Stimulated activated CD8-positive, alpha-beta memory T cell treated with anti-CD3 and anti-CD28 coated beads, Interleukin-4, amount 100 ng/mL, for 4 hours (primary cell): ENCODE results near the gene URAD.

ENCODE experiments used
- DNase-seq, 2 donors: peaks; one replicate each; pipeline ENCODE4 v3.0.0-alpha.2; 2020; ENCODE audit warnings: low read depth in 2 of 2, low spot score in 1 of 2

Gene URAD

GRCh38 chr13:28000567-28000966 lies 12.1 kb upstream of the URAD start:
- DNase-seq, result no peak

DNA sequence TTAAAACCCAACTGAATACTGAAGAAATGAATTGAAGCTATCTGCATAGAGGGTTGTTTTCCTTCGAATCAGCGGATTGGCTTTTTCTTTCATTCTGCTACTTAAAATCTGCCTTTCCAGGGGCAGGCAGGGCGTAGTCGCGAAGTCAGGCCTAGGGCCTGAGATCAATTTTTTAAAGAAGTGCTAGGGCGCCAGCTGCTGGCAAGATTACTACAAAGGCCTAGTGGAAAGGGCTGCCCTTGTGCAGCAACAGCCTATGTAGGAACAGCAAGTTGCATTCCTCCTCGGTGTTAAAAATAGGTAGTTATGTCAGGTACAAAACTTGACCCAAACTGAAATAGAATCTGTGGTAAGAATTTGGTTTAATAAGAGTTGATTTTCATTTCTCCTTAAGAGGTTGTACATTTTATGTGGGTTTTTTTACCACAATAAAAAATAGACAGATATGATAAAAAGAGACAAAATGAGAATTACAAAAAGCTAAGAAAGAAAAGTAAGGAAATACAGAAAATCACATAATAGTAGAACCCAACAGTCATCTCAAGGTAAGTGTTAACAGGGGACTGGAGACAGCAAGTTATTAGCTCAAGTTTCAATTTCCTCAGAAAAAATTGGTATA lies 9.5 kb upstream of the URAD start:
- DNase-seq, result no peak

DNA sequence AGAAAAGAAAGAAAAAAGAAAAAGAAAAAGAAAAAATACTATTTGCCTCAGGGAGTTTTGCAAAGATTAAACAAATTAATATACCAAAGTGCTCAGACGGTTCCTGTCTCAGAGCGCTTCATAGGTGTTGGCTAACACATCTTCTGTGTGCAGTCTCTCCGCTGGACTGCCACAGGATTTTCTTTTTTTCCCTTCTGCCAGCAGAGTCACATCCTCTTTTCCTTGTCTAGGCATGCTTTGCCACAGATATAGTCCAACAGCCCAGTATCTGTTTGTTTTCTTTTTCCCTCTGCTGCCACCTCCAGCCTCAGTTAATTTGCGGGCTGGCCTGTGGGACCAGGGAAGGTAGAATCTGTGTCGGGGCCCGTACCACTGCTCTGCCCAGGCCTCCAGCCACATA lies 3.4 kb upstream of the URAD start:
- DNase-seq, result no peak

DNA sequence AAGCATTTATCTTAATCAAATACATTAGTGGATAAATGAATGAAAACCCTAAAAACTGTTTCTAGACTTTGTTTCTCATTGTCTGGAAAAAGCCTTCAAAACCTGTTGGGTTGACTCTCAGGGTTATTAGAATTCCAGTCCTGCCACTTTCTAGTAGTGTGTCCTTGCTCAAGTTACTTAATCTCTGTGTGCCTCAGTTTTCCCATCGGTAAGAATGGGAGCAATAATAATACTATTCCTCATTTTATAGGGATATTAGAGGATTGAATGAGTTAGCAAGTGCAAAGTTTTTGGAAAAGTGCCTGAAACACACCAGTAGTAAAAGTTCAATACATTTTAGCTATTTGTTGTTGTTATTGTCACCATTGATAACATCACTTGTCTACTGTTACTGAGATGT lies 2.9 kb downstream of the URAD start:
- no peak for DNase-seq

- DNase-seq, result no peak
These were observed 6.1 kb downstream of the URAD start for GRCh38 chr13:27982361-27982760.

- no peak for DNase-seq
These were observed 7.3 kb downstream of the URAD start for GRCh38 chr13:27981006-27981708.

DNA sequence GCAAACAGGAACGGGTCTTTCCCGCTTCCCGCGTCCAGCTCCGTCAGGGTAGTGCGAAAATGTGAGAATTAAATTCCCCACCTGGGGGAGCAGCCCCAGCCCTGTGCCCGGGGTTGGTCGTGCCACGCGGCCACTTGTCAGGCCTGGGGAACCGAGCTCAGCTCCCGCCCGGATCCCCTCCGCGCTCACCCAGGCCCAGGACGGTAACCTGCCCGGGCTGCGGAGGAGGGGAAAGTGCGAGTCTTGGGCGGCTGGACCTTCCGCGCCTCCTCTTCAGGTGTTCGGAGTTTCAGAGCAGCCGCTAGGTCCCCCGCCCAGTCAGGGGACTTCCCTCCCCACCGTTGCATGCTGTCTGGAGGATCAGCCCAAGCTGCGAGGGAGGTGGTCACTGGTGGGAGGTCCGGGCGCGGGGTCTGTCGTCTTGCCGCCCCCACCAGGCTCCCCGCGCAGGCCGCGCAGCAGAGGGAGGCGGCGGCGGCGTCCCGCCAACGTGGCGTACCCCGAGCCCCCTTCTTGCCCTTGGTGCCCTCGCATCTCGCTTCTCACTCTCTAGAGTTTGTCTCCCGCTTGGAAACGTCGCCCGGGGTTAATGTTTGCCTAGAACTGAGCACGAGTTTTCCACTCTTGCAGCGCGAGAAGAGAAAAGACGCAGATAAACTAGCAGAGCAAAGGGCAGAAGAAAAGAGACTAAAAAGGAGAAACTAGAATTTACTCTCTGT lies 8.1 kb downstream of the URAD start:
- DNase-seq, result no peak

DNA sequence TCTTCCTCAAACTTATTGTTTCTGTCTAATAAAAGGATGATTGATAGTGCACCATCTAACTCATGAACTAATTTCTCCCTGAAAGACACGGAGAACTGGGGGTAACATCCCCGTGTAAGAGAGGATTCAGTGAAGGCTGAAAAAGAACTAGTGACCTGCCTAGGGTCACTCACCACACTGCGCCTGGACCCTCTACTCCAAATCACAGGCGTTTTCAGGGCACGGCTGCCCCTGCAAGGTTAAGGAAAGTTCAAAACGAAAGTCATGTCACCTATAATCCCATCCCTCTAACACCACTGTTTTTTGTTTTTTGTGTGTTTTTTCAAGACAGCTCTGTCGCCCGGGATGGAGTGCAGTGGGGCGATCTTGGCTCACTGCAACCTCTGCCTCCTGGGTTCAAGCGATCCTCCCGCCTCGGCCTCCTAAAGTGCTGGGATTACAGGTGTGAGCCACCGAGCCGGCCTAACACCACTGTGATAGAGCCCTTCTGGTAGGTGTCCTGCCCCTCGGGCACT lies 8.7 kb downstream of the URAD start:
- no peak for DNase-seq

- no peak for DNase-seq
These were observed 9.4 kb downstream of the URAD start for GRCh38 chr13:27979001-27979643.

- no peak for DNase-seq
These were observed 10.1 kb downstream of the URAD start for GRCh38 chr13:27978301-27978968.

- no peak for DNase-seq
These were observed 10.8 kb downstream of the URAD start for GRCh38 chr13:27977476-27978300.

DNA sequence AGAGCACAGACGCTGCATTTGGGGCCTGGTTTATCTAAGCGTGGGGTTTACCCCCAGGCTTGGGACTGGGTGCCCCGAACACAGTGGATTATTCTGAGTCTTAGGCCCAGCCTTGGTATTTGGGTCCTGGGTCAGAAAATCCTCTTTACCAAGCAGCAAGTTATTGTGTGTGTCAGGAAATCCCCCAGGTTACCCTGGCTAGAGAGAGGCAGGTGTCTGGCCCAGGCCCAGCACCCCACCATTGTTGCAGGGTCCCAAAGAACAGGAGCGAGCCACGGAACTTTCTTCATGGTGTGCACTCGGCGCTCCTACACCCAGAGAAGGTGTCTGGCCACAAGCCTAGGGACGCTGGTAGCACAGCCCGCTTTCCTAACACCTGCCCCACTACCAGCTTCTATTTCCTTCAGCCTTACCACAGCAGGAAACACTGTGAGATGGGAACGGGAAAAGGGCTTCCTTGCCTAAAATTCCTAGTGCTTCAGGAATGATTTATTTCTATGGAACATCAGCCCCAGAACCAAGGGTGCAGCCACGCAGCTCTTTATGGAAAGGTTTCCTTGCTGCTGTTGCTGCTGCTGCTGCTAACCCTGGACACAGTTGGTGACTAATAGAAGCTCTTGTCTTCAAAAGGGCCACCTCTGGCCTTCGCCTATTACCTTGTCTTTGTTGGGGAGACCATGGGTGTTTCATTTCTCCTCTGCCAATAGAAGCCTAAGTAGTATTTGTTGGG lies 12.0 kb downstream of the URAD start:
- DNase-seq, result no peak

- DNase-seq, result no peak
These were observed 12.7 kb downstream of the URAD start for GRCh38 chr13:27975564-27976361.

- DNase-seq, result no peak
These were observed 14.4 kb downstream of the URAD start for GRCh38 chr13:27973961-27974662.

- DNase-seq, result no peak
These were observed 15.2 kb downstream of the URAD start for GRCh38 chr13:27973291-27973690.

DNA sequence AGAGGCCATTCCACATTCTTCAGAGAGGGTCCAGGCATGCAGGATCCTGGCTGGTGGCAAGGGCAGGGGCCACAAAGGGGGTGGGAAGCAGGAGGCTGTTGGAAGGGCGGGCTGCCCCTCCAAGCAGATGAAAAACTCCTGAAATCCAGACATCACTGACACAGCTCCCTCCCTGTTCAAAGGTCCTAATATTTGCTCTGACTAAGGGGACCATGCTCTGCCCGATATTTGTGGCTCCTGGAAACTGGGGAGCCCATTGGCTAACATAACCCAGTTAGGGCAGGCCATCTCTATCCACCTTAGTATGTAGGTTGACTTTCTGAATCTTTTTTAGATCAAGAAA lies 16.0 kb downstream of the URAD start:
- no peak for DNase-seq

- no peak for DNase-seq
These were observed 16.6 kb downstream of the URAD start for GRCh38 chr13:27971776-27972477.

- no peak for DNase-seq
These were observed 17.3 kb downstream of the URAD start for GRCh38 chr13:27971236-27971645.
